ENCODE data around the gene HES1.

The HES1 gene

GRCh38 chr3:194125442-194125841, 10.5 kb upstream of the HES1 start:
- no peak for TF ChIP-seq CTCF (IDR thresholded peaks at IDR 0.05)

GRCh38 chr3:194126790-194127189, 9.2 kb upstream of the HES1 start:
- no peak for TF ChIP-seq CTCF (IDR thresholded peaks at IDR 0.05)

GRCh38 chr3:194128202-194128918, 7.6 kb upstream of the HES1 start:
- no peak for TF ChIP-seq CTCF (IDR thresholded peaks at IDR 0.05)

- TF ChIP-seq CTCF (IDR thresholded peaks at IDR 0.05) = no peak
Observed at GRCh38 chr3:194129581-194130133, 6.3 kb upstream of the HES1 start.

- no peak for TF ChIP-seq CTCF (IDR thresholded peaks at IDR 0.05)
Observed at GRCh38 chr3:194130188-194130587, 5.8 kb upstream of the HES1 start.

- no peak for TF ChIP-seq CTCF (IDR thresholded peaks at IDR 0.05)
Observed at GRCh38 chr3:194130807-194131589, 5.0 kb upstream of the HES1 start.

GRCh38 chr3:194132465-194133286, 3.3 kb upstream of the HES1 start:
- TF ChIP-seq CTCF (IDR thresholded peaks at IDR 0.05) = no peak
